Measurements from ENCODE around the gene KCNS1.

GRCh38 chr20:45066372-45066771 is 34.6 kb downstream of the KCNS1 start:
- no peak for TF ChIP-seq CTCF (IDR thresholded peaks at IDR 0.05; ENCODE audit: control extremely low read depth in 1 of 3, insufficient read depth in 1 of 3, low read depth in 1 of 3, low read length in 3 of 3)
- TF ChIP-seq EGR1 (IDR thresholded peaks at IDR 0.05; ENCODE audit: borderline replicate concordance, low read depth, low read length): no peak
- no peak for TF ChIP-seq TAF1 (IDR thresholded peaks at IDR 0.05; ENCODE audit: low read depth, low read length)
- TF ChIP-seq POLR2A (IDR thresholded peaks at IDR 0.05; ENCODE audit: control extremely low read depth in 1 of 2, low read depth in 2 of 2, low read length in 2 of 2): no peak
- no peak for TF ChIP-seq EP300 (IDR thresholded peaks at IDR 0.05; ENCODE audit: borderline replicate concordance in 1 of 2, low read depth in 2 of 2, low read length in 2 of 2)
- TF ChIP-seq HDAC2 (IDR thresholded peaks at IDR 0.05; ENCODE audit: borderline replicate concordance in 1 of 2, low read depth in 2 of 2, low read length in 2 of 2): no peak
- TF ChIP-seq POLR2AphosphoS5 (IDR thresholded peaks at IDR 0.05; ENCODE audit: low read depth, low read length): no peak
- no peak for TF ChIP-seq CREB1 (IDR thresholded peaks at IDR 0.05)
- no peak for TF ChIP-seq YY1 (IDR thresholded peaks at IDR 0.05; ENCODE audit: low read depth, low read length)
- TF ChIP-seq CHD2 (IDR thresholded peaks at IDR 0.05; ENCODE audit: low read length): no peak
- TF ChIP-seq RAD21 (IDR thresholded peaks at IDR 0.05 in 1 of 2, conservative IDR thresholded peaks at IDR 0.05 in 1 of 2; ENCODE audit: low read depth in 2 of 2, low read length in 2 of 2): no peak
- TF ChIP-seq SAP30 (IDR thresholded peaks at IDR 0.05; ENCODE audit: insufficient read depth, insufficient replicate concordance, low read length): no peak
- no peak for TF ChIP-seq MAX (IDR thresholded peaks at IDR 0.05)
- TF ChIP-seq ZNF274 (IDR thresholded peaks at IDR 0.05; ENCODE audit: borderline replicate concordance, extremely low read depth, low read length): no peak
